Stimulated activated CD4-positive, alpha-beta T cell treated with anti-CD3 and anti-CD28 coated beads, TNF-alpha, amount 100 ng/mL, for 24 hours (primary cell): ENCODE results near the gene TLE4.
"Not testable (repeated sequence)": the region's sequence is repeated elsewhere in the genome, so short reads cannot be mapped to it uniquely, and the experiment has no call there.

Experiments used
- DNase-seq, 3 experiments: peaks; one replicate each; pipeline ENCODE4 v3.0.0-alpha.2; 2020; ENCODE audit warnings: low read depth in 3 of 3

TLE4 gene

GRCh38 chr9:79633558-79633957, 61.8 kb downstream of the TLE4 start:
- DNase-seq, result no peak

- DNase-seq, result no peak
These were observed 65.6 kb downstream of the TLE4 start for GRCh38 chr9:79637177-79637925.

- DNase-seq, result no peak
These were observed 67.0 kb downstream of the TLE4 start for GRCh38 chr9:79638806-79639205.

GRCh38 chr9:79639354-79639753, 67.6 kb downstream of the TLE4 start:
- no peak for DNase-seq

GRCh38 chr9:79640067-79640466, 68.3 kb downstream of the TLE4 start:
- not testable (repeated sequence) for DNase-seq

GRCh38 chr9:79641070-79641469, 69.3 kb downstream of the TLE4 start:
- no peak for DNase-seq

- no peak for DNase-seq
These were observed 70.9 kb downstream of the TLE4 start for GRCh38 chr9:79642671-79643070.

GRCh38 chr9:79644048-79644447, 72.3 kb downstream of the TLE4 start:
- DNase-seq, result no peak

GRCh38 chr9:79644601-79645000, 72.8 kb downstream of the TLE4 start:
- DNase-seq, result no peak

- no peak for DNase-seq
These were observed 73.3 kb downstream of the TLE4 start for GRCh38 chr9:79645110-79645509.

GRCh38 chr9:79646096-79646495, 74.3 kb downstream of the TLE4 start:
- DNase-seq, result no peak

- DNase-seq, result no peak
These were observed 79.6 kb downstream of the TLE4 start for GRCh38 chr9:79651251-79651795.

GRCh38 chr9:79652598-79652997, 80.8 kb downstream of the TLE4 start:
- DNase-seq, result no peak

- DNase-seq, result not testable (repeated sequence)
These were observed 83.0 kb downstream of the TLE4 start for GRCh38 chr9:79654591-79655382.

GRCh38 chr9:79655551-79655950, 83.8 kb downstream of the TLE4 start:
- no peak for DNase-seq

- DNase-seq, result no peak
These were observed 84.4 kb downstream of the TLE4 start for GRCh38 chr9:79656169-79656568.

- no peak for DNase-seq
These were observed 86.1 kb downstream of the TLE4 start for GRCh38 chr9:79657891-79658290.

- no peak for DNase-seq
These were observed 87.2 kb downstream of the TLE4 start for GRCh38 chr9:79658926-79659325.

- no peak for DNase-seq
These were observed 88.8 kb downstream of the TLE4 start for GRCh38 chr9:79660615-79661014.

GRCh38 chr9:79661279-79661678, 89.5 kb downstream of the TLE4 start:
- DNase-seq, result no peak

- DNase-seq, result no peak
These were observed 90.2 kb downstream of the TLE4 start for GRCh38 chr9:79661886-79662536.

- DNase-seq, result no peak
These were observed 90.8 kb downstream of the TLE4 start for GRCh38 chr9:79662537-79662956.
